GM23248 (cell line): ENCODE data around the gene IRF2BP2.

ENCODE experiments used
- EZH2 ChIP-seq: fragments of 200-600 bp; sonication (generic); IDR thresholded peaks from 2 replicates; pipeline ENCODE4 v1.6.1; 2018; ENCODE audit warnings: antibody characterized with exemption, mild to moderate bottlenecking; ENCODE audit not compliant: insufficient read depth, poor library complexity, severe bottlenecking
- EZH2phosphoT487 ChIP-seq: fragments of 200-600 bp; sonication (generic); IDR thresholded peaks from 2 replicates; pipeline ENCODE4 v1.6.1; 2018; ENCODE audit warnings: antibody characterized with exemption, moderate library complexity, mild to moderate bottlenecking, low read depth; ENCODE audit not compliant: insufficient read depth

DNA sequence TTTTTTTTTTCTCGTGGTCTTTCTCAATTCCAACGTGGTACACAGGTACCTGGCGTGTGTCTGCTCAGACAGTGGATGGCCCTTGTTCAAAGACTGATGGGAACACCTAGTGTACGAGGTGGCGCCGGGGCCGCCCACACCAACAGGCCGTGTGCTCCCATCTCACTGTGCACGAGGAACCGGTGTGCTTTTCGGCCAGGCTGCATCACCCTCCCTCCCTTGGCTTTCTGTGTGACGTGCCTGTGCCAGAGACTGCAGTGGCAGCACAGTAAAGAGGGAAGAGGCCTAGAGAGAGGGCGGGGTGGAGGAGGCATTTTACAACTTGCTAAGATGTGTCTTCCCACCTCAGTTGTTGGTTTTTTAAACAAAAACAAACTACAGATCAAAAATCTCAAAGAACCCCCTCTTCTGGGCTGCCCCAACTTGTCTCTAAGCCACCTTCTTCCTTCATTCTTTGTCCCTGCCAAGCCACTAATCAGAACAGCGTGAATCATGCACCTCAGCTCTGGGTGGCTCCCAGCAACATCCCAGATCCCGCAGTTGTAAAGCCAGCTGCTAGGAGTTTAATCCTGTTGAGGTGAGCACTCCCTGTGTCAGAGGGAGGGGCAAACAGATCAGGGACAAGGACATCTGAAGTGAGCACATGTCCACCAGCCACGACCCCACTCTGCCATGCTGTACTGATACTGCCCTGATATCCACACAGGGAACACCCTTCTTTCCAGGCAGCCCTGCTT, 20.7 kb downstream of the IRF2BP2 start:
- no peak for TF ChIP-seq EZH2
- no peak for TF ChIP-seq EZH2phosphoT487
